ENCODE measurements around the gene FLT1.

The FLT1 gene

GRCh38 chr13:28488376-28489005 lies 6.4 kb downstream of the FLT1 start:
- no peak for DNase-seq (ENCODE audit: low spot score)

DNA sequence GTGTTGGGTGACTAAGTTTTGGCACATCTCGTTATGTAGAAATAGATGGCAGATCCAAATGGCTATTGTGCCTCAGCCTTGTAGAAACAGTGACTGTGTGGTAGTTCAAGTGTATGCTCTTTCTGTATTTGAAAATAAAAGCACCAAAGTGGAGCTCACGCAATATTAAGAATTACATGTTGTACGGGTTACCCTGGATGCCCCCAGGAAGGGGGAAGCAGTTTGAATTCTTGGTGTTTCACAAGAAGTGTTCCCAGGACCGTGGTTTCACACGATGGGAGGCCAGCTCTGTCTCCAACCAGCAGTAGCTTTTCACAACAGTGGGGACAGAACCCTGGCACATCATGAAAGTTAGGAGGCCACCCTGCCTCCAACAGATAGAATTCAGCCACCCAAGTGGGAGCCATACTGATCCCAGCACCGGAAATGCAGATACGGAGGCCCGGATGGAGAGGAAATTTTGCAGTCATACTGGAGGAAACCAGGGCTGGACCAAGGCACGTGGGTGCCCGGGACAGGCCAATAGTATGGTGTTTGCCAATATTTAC lies 8.9 kb downstream of the FLT1 start:
- DNase-seq (ENCODE audit: low spot score), result no peak

- no peak for DNase-seq (ENCODE audit: low spot score)
Observed at GRCh38 chr13:28485551-28485950, 9.4 kb downstream of the FLT1 start.

GRCh38 chr13:28485097-28485496 lies 9.8 kb downstream of the FLT1 start:
- no peak for DNase-seq (ENCODE audit: low spot score)

GRCh38 chr13:28483313-28483931 lies 11.5 kb downstream of the FLT1 start:
- no peak for DNase-seq (ENCODE audit: low spot score)

- no peak for DNase-seq (ENCODE audit: low spot score)
Observed at GRCh38 chr13:28479005-28479404, 15.9 kb downstream of the FLT1 start.

DNA sequence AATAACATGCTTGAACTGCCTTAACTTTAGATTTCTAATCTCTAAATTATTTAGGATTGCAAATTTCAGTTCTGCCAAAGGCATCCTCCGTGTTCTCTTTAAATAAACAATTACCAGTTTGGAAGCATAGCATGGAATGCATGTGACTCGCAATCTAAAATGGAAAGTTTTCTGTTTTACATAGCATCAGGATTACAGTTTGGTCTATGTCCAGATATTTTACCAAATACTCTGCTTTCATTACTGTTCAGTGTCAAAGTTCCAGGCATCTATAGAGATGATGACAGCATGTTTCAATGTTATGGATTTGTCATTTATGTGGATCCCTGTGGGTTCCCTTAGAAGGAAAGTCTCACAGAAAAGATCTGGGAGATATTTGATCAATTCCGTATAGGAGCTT lies 16.8 kb downstream of the FLT1 start:
- no peak for DNase-seq (ENCODE audit: low spot score)

GRCh38 chr13:28477709-28477973 lies 17.3 kb downstream of the FLT1 start:
- DNase-seq (ENCODE audit: low spot score), result no peak

DNA sequence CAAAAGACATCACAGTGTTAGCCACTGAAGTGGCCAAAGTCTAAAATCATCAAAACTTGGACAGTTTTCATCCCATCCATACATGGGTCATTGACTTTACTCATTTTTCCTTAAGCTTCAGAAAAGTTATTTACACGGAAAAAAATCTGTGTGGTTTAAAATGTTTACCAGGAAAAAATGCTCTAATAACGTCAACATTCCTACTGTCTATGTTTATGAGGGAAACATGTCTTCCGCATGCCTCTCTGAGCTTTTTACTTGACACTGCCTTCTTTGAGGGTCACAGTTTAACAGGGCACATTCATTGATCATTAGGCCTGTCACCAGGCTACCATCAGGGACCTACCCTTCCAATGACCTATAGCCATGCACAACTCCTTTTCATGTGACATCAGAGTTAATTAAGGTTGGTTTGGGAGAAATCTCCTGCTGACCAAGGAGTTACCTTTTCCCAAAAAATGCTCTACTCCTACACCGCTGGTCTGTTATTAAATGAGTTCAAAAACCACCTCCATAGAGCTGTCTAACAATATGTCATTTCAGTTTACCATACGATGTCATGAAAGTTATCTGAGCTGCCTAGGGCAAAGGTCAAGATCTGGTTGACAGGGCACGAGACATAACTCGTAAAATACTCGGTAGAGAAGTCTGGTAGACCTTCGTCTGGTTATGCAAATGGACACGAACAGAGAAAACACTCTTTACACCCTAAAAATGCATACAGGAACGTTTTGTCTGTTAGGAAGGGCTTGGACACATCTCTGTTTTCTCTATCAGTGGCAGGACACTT lies 17.8 kb downstream of the FLT1 start:
- no peak for DNase-seq (ENCODE audit: low spot score)

GRCh38 chr13:28475916-28476725 lies 18.8 kb downstream of the FLT1 start:
- no peak for DNase-seq (ENCODE audit: low spot score)

DNA sequence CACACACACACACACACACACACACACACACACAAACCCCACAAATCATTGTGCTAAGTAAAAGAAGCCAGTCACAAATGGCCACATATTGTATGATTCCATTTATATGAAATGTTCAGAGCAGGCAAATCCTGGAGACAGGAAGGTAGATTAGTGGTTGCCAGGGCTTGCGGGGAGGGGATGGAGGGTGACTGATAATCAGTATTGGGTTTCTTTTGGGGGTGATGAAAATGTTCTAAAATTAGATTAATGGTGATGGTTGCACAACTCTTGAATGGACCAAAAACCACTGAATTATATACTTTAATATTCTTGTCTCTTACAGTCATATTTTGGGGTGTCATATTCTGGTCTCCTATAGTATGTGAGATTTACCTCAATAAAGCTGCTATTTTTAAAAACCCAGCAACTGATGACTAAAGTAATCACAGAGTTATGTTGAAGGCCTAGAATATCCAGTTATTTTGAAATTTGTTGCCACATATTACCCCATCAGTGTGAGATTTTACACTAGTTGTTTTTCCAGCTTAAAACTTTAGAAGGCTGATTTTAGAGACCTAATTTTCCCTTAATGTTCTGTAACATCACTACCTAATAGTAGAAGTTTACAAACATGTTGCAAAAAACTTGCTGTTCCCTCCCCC lies 20.3 kb downstream of the FLT1 start:
- no peak for DNase-seq (ENCODE audit: low spot score)

DNA sequence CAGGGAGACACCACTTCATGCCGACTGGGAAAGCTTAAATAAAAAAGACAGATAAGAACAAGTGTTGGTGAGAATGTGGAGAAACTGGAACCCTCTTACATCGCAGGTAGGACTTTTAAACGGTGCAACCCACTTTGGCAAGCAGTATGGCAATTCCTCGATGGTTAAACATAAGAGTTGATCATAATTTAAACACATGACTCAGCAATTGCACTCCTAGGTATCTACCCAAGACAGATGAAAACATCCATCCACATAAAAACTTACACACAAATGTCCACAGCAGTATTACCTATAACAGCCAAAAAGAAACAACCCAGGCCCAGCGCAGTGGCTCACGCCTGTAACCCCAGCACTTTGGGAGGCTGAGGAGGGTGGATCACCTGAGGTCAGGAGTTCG lies 21.9 kb downstream of the FLT1 start:
- no peak for DNase-seq (ENCODE audit: low spot score)

- no peak for DNase-seq (ENCODE audit: low spot score)
Observed at GRCh38 chr13:28471421-28471820, 23.5 kb downstream of the FLT1 start.

DNA sequence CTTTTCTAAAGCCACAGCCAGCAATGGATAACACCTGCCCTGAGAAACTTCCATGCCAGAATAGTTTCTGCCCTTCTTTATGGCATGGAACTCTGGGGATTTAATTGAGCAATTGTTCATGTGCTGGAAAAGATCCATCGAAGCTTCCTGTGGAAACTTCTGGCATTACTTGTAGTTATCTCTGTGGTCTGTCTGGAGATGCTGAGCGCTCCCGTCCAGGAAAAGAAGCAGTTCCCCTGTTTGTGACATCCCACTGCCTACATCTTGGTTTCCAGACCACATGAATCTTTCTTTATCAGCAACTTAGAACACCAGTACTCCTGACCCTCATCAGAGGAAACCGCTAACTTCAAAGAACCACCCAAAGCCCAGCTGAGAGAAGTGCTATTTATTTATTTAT lies 24.6 kb downstream of the FLT1 start:
- peak; percentile 31 for DNase-seq (ENCODE audit: low spot score)

- DNase-seq (ENCODE audit: low spot score), result no peak
Observed at GRCh38 chr13:28469316-28469715, 25.6 kb downstream of the FLT1 start.

GRCh38 chr13:28468023-28468915 lies 26.7 kb downstream of the FLT1 start:
- DNase-seq (ENCODE audit: low spot score), result peak; percentile 68

DNA sequence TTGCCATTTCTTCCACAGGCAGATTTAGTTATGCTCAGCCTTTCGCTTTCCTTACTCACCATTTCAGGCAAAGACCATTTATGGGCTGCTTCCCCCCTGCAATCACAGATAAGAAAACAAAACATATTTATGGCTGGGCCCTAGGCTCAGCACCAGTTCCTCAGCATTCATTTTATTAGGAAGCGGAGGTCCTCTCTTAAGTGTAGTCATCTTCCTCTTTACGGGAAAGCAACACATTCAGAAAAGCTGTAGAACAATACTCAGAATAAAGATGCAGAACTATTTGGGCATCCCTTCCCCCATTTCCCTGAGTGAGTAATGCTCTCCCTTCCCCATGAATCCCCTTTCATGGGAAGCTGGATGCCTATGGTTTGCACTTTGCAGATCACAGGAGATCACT lies 27.9 kb downstream of the FLT1 start:
- peak; percentile 28 for DNase-seq (ENCODE audit: low spot score)

DNA sequence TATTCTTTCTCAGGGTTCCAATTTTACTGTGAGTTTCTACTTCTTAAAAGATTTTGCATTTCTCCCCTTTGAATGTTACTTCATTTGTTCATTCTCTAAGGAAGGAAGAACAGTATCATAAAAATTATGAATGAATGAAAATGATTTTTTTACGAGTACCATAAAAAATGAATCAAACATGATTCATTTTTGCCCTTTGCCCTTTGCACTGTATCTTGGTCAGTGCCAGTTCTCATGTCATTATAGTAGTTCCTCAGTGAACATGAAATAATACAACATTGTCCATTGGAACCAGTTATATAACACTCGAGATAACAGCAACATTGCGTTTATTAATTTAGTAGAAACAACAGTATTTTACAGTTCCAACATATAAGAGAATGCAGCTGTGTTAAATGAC lies 28.8 kb downstream of the FLT1 start:
- no peak for DNase-seq (ENCODE audit: low spot score)

- DNase-seq (ENCODE audit: low spot score), result no peak
Observed at GRCh38 chr13:28464861-28465460, 30.0 kb downstream of the FLT1 start.

DNA sequence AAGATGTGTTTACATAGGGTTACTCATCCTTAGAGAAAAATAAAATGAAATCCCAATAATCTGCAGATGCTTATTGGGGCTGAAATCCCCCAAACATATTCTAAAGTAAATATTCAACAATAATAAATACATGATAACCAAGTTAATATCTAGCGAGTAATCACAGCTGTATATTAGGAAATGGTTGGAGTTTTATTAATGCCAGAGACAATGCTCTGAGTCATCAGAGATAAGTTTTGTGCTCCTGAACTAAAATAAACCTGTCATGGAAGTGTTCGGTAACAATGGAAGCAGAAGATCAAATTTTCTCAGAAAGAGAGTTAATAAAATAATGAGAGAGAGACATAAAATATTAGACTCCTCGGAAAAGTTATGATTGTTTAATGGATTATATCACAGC lies 31.4 kb downstream of the FLT1 start:
- DNase-seq (ENCODE audit: low spot score), result no peak

- no peak for DNase-seq (ENCODE audit: low spot score)
Observed at GRCh38 chr13:28459911-28460310, 35.0 kb downstream of the FLT1 start.

All from pons (tissue), 1 donor.